Transverse colon (tissue), 4 donors: Measurements from ENCODE around the gene ALKBH7. TPM values are rescaled to one million over a fixed set of nuclear protein-coding genes. Genes with fewer than 3 reads are reported as not detected.

Experiments
- DNase-seq: peaks from one replicate; pipeline ENCODE4 v3.0.0-alpha.2; 2019
- H3K27ac ChIP-seq, 4 donors: fragments of 200-600 bp; sonication (generic); 2 replicates each; pipeline ENCODE4 v1.5.1; 2016 to 2018; ENCODE audit warnings: inconsistent platforms in 4 of 4
- H3K27me3 ChIP-seq: fragments of 200-600 bp; sonication (generic); 2 replicates; pipeline ENCODE4 v1.5.1; 2017; ENCODE audit warnings: inconsistent platforms
- H3K36me3 ChIP-seq, 4 donors: fragments of 200-600 bp; sonication (generic); 2 replicates each; pipeline ENCODE4 v1.5.1; 2017 to 2019; ENCODE audit warnings: inconsistent platforms in 4 of 4
- H3K4me1 ChIP-seq, 4 donors: fragments of 200-600 bp; sonication (generic); 2 replicates each; pipeline ENCODE4 v1.5.1; 2017 to 2020; ENCODE audit warnings: inconsistent platforms in 4 of 4
- H3K4me3 ChIP-seq, 4 donors: fragments of 200-600 bp; sonication (generic); 1 replicate in 1 of 4; 2 replicates in 3 of 4; pipeline versions ENCODE4 v1.5.1 to v1.6.1; 2017 to 2019; ENCODE audit warnings: inconsistent platforms in 4 of 4
- H3K9me3 ChIP-seq, 2 donors: fragments of 200-600 bp; sonication (generic); 2 replicates each; pipeline ENCODE4 v1.5.1; 2017 to 2019; ENCODE audit warnings: inconsistent platforms in 2 of 2
- CTCF ChIP-seq, 5 experiments: fragments of 200-600 bp in 3 of 5; fragments of 450-650 bp in 2 of 5; sonication (generic) in 3 of 5; IDR thresholded peaks; 1 replicate in 2 of 5; 2 replicates in 3 of 5; pipeline ENCODE4 v1.5.1; 2016 to 2017; ENCODE audit warnings: antibody characterized with exemption in 5 of 5, inconsistent platforms in 3 of 5, mild to moderate bottlenecking in 2 of 5, moderate library complexity in 1 of 5
- EP300 ChIP-seq: sonication (generic); formaldehyde crosslinking; IDR thresholded peaks from one replicate; pipeline ENCODE4 v1.6.1; 2017; ENCODE audit warnings: antibody characterized with exemption, low read depth
- POLR2A ChIP-seq: fragments of 450-650 bp; IDR thresholded peaks from one replicate; pipeline ENCODE4 v1.6.1; 2016; ENCODE audit warnings: antibody characterized with exemption, mild to moderate bottlenecking, moderate library complexity
- POLR2AphosphoS5 ChIP-seq, 3 donors: sonication (generic); formaldehyde crosslinking; IDR thresholded peaks; one replicate each; pipeline ENCODE4 v1.6.1; 2016; ENCODE audit warnings: antibody characterized with exemption in 3 of 3
- WGBS, 2 donors: methylation state at CpG; one replicate each; pipeline ENCODE4 v1.1.5; 2018; ENCODE audit warnings: low coverage in 1 of 2; 5-methylcytosine and 5-hydroxymethylcytosine counted together
- in situ Hi-C, 4 donors: fragments of 200-750 bp; cut with MboI; loops; one replicate each; pipeline versions ENCODE4 v1.15.0 to v1.15.1; 2017; ENCODE audit warnings: low sequenced_read_pairs in 3 of 4, low pct_ligation_motif_present in 1 of 4, low pct_unique_long_range_greater_than_20kb in 1 of 4
- intact Hi-C: fragments of 100-400 bp; cut with DNase I; formaldehyde crosslinking; loops from one replicate; pipeline ENCODE4 v1.15.1; 2023; ENCODE audit warnings: low total_unique reads
- total RNA-seq, 4 donors: library from RNA; depleted of rRNA; stranded (reverse); fragments of >200 nt; gene quantifications; one replicate each; pipeline ENCODE4 v1.1.0, GENCODE V29; 2016

Gene ALKBH7
- total RNA-seq, 4 donors from 2014 or later: 135 to 188 (median 158) TPM

GRCh38 chr19:6414793-6415590, 42.4 kb downstream of the ALKBH7 start:
- peaks cover 0 to 53% (median 25%) of the 10 kb centered on the region in 4 donors for H3K36me3 ChIP-seq
- 93 to 100% methylated on average over 5 to 47 of the region's 47 CpGs for WGBS, 2 donors
- DNase-seq: no peak
- no peak overlapping the region for H3K4me3 ChIP-seq
- no peaks in the 10 kb centered on the region for H3K9me3 ChIP-seq
- intact Hi-C loops (no loop called here), in situ Hi-C loops (no loop called here)
- no peak overlapping the region for H3K27ac ChIP-seq
- peaks cover 0 to 20% (median 2%) of the 10 kb centered on the region in 4 donors for H3K4me1 ChIP-seq
- no peaks in the 10 kb centered on the region for H3K27me3 ChIP-seq
- TF ChIP-seq POLR2AphosphoS5 (IDR thresholded peaks at IDR 0.05): no peak
- no peak for TF ChIP-seq CTCF (IDR thresholded peaks at IDR 0.05)
- TF ChIP-seq EP300: no peak
- TF ChIP-seq POLR2A: no peak

GRCh38 chr19:6415591-6416190, 43.1 kb downstream of the ALKBH7 start:
- in situ Hi-C loops (no loop called here), intact Hi-C loops (no loop called here)
- Histone ChIP-seq H3K27me3 (no peaks in the 10 kb centered on the region), H3K4me1 (peaks cover 0 to 20% (median 2%) of the 10 kb centered on the region in 4 donors), H3K27ac (no peak overlapping the region), H3K36me3 (peaks cover 0 to 59% (median 28%) of the 10 kb centered on the region in 4 donors), H3K9me3 (no peaks in the 10 kb centered on the region), H3K4me3 (no peak overlapping the region)
- 93 to 100% methylated on average over 8 to 32 of the region's 32 CpGs for WGBS, 2 donors
- DNase-seq: no peak
- no peak for TF ChIP-seq POLR2A
- no peak for TF ChIP-seq EP300
- TF ChIP-seq POLR2AphosphoS5 (IDR thresholded peaks at IDR 0.05): no peak
- no peak for TF ChIP-seq CTCF (IDR thresholded peaks at IDR 0.05)

DNA sequence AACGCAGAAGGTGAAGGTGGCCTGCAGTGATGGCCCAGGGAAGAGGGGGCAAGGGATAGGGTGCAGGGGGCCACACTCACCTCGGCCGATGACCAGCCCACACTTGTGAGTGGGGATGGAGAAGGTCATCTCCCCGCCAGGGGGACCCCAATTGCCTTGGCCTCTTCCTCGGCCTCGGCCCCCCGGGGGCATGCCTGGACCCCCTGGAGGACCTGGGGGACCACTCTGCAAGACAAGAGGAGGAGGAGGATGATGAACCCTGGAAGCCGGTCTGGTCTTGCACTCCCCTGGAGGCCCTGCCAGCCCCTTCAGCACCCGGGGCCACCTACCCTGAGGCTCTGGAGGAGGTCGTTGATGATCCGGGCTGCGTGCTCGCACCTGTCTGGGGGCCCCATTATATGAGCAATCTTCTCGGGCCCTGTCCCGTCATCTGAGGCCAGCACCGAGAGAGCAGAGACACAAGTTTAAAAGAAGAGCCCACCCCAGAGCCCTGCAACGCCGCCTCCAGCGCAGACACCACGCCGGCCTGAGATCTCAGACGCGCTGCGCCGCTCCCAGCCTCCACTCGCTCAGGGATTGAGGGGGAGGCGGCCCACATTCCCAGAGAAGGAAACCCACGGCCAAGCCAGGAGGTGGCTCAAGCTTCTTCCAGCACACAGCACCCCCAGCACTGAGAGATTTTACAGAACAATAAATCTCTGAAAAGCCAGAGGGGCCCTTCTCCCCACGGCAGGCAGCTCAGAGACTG, 44.2 kb downstream of the ALKBH7 start:
- Histone ChIP-seq H3K4me3 (no peak overlapping the region), H3K4me1 (peaks cover 0 to 24% (median 2%) of the 10 kb centered on the region in 4 donors), H3K36me3 (peaks cover 0 to 59% (median 30%) of the 10 kb centered on the region in 4 donors), H3K27ac (no peak overlapping the region), H3K9me3 (no peaks in the 10 kb centered on the region), H3K27me3 (no peaks in the 10 kb centered on the region)
- no peak for TF ChIP-seq CTCF (IDR thresholded peaks at IDR 0.05)
- TF ChIP-seq EP300: no peak
- no peak for TF ChIP-seq POLR2A
- no peak for TF ChIP-seq POLR2AphosphoS5 (IDR thresholded peaks at IDR 0.05)
- intact Hi-C loops: no loop called here
- in situ Hi-C loops: no loop called here
- DNase-seq: no peak
- WGBS, 2 donors: 93% methylated on average over 25 of the region's 29 CpGs; no CpG with 5 or more reads in 1 of the 2 donors
